Measurements from ENCODE around the gene ELL2.
"Not testable (repeated sequence)": the region's sequence is repeated elsewhere in the genome, so short reads cannot be mapped to it uniquely, and the experiment has no call there.

ELL2 gene

DNA sequence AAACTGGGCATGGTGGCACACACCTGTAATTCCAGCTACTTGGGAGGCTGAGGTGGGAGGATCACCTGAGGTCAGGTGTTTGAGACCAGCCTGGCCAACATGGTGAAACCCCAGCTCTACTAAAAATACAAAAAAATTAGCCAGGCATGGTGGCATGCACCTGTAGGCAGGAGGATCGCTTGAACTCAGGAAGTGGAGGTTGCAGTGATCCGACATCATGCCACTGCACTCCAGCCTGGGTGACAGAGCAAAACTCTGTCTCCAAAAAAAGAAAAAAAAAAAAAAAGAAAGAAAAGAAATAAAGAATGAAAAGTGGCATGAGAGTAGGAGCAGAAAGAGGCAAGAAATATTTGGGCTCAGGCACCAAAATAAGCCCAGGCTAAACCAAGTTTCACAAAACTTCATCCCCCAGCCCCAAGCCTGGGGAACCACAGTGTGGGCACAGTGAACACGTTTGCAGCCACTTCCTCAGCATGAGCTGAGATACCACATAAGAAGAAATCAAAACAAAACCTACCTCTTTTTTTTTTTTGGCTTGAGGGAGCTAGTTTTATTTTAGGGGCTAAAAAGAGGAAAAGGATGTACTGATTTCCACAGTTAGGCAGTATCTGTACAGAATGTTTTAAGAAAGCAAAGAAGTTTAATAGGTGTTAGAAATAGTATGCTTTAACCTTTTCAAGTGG lies 92.3 kb downstream of the ELL2 start:
- not testable (repeated sequence) for H3K4me3 ChIP-seq (ENCODE audit: extremely low read depth, insufficient read depth, low read length, poor library complexity, severe bottlenecking); H3K4me1 ChIP-seq (ENCODE audit: control insufficient read depth, insufficient read depth, low read length, poor library complexity, severe bottlenecking); H3K9me3 ChIP-seq (ENCODE audit: control insufficient read depth, low read length); H3K36me3 ChIP-seq (ENCODE audit: control insufficient read depth, insufficient read depth, low read length); H3K27ac ChIP-seq (ENCODE audit: low read depth, low read length, severe bottlenecking)
- WGBS, 2 experiments (ENCODE audit: insufficient coverage in 2 of 2) = 90% methylated on average over 2 of the region's 3 CpGs; no CpG with 5 or more reads in 1 of the 2 experiments

- Histone ChIP-seq H3K27ac (ENCODE audit: low read depth, low read length, severe bottlenecking) (no peak overlapping the region), H3K9me3 (ENCODE audit: control insufficient read depth, low read length) (no peaks in the 10 kb centered on the region), H3K36me3 (ENCODE audit: control insufficient read depth, insufficient read depth, low read length) (no peaks in the 10 kb centered on the region), H3K4me1 (ENCODE audit: control insufficient read depth, insufficient read depth, low read length, poor library complexity, severe bottlenecking) (peaks cover 7% of the 10 kb centered on the region), H3K4me3 (ENCODE audit: extremely low read depth, insufficient read depth, low read length, poor library complexity, severe bottlenecking) (no peak overlapping the region)
- 90 to 95% methylated on average over 4 of the region's 4 CpGs for WGBS, 2 experiments (ENCODE audit: insufficient coverage in 2 of 2)
Measured at GRCh38 chr5:95868136-95868535, 93.5 kb downstream of the ELL2 start.

- 100% methylated on average over 1 of the region's 1 CpG for WGBS, 2 experiments (ENCODE audit: insufficient coverage in 2 of 2)
- Histone ChIP-seq H3K9me3 (ENCODE audit: control insufficient read depth, low read length) (no peaks in the 10 kb centered on the region), H3K4me3 (ENCODE audit: extremely low read depth, insufficient read depth, low read length, poor library complexity, severe bottlenecking) (no peak overlapping the region), H3K27ac (ENCODE audit: low read depth, low read length, severe bottlenecking) (no peak overlapping the region), H3K4me1 (ENCODE audit: control insufficient read depth, insufficient read depth, low read length, poor library complexity, severe bottlenecking) (peaks cover 16% of the 10 kb centered on the region), H3K36me3 (ENCODE audit: control insufficient read depth, insufficient read depth, low read length) (no peaks in the 10 kb centered on the region)
Measured at GRCh38 chr5:95866435-95867040, 95.1 kb downstream of the ELL2 start.

DNA sequence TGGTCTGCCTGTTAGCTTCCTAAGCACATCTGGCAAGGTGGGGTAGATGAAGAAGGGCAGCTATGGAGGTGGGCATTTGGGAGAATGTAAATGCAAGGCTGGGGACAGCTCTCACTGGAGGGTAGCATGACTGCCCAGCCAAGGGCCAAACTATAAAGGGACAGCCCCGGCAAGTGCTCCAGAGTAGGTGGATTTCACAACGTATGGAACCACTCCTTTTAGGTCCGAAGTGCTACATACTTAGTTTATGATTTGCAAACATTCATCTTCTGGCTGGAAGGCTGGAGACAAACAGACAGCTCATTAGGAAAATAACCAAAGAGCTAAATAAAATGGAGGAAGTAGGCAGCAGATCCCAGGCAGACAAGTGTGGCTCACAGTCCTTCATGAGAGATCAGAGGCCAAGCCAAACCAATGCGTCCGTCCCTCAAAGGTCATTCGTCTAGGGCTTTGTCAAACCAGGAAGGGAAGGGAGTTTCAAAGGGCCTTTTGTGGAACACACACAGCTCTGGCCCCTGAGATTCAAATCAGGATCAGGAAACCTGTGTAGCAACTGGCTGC lies 96.6 kb downstream of the ELL2 start:
- Histone ChIP-seq H3K36me3 (ENCODE audit: control insufficient read depth, insufficient read depth, low read length) (no peaks in the 10 kb centered on the region), H3K9me3 (ENCODE audit: control insufficient read depth, low read length) (no peaks in the 10 kb centered on the region), H3K27ac (ENCODE audit: low read depth, low read length, severe bottlenecking) (peak overlapping the region; percentile 1), H3K4me1 (ENCODE audit: control insufficient read depth, insufficient read depth, low read length, poor library complexity, severe bottlenecking) (peaks cover 17% of the 10 kb centered on the region), H3K4me3 (ENCODE audit: extremely low read depth, insufficient read depth, low read length, poor library complexity, severe bottlenecking) (no peak overlapping the region)
- WGBS, 2 experiments (ENCODE audit: insufficient coverage in 2 of 2) = 79 to 88% methylated on average over 6 of the region's 6 CpGs

DNA sequence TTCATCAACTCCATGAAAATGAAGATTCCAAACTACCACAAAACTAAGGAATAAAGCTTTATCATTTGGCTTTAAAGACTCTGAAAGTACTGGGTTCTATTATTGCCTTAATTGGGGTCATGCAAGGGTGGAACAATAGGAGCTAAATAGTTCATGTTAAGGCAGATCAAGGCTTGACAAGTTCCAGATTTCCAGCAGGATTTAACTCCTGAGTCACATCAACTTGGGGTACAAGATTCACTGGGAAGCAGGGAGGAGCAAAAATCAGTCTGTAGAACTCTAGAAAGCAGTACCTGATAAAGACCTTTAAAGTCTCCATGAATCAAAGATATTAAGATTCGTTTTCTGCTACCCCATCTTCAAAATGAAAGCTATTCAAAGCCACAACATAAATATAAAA lies 97.2 kb downstream of the ELL2 start:
- 71% methylated on average over 1 of the region's 1 CpG; no CpG with 5 or more reads in 1 of the 2 experiments for WGBS, 2 experiments (ENCODE audit: insufficient coverage in 2 of 2)
- Histone ChIP-seq H3K36me3 (ENCODE audit: control insufficient read depth, insufficient read depth, low read length) (no peaks in the 10 kb centered on the region), H3K27ac (ENCODE audit: low read depth, low read length, severe bottlenecking) (no peak overlapping the region), H3K4me3 (ENCODE audit: extremely low read depth, insufficient read depth, low read length, poor library complexity, severe bottlenecking) (no peak overlapping the region), H3K9me3 (ENCODE audit: control insufficient read depth, low read length) (no peaks in the 10 kb centered on the region), H3K4me1 (ENCODE audit: control insufficient read depth, insufficient read depth, low read length, poor library complexity, severe bottlenecking) (peaks cover 22% of the 10 kb centered on the region)

DNA sequence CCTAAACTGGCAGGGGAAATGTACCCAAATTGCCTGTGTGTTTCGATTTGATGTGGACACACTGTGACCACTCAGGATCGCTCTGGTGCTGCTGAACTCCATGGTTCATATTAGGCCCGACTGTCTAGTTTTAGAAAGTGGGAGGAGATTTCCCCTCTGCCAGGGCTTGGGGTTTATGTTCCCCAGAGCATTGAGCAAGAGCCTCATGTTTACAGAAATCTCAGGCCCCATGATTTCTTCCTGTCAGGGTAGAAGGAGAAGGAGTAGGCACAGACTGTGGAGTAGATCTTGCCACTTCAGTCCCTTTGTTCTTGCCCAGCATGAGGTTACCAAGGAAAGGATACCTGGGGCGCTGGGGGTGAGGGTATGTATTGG lies 98.3 kb downstream of the ELL2 start:
- Histone ChIP-seq H3K4me1 (ENCODE audit: control insufficient read depth, insufficient read depth, low read length, poor library complexity, severe bottlenecking) (peaks cover 24% of the 10 kb centered on the region), H3K4me3 (ENCODE audit: extremely low read depth, insufficient read depth, low read length, poor library complexity, severe bottlenecking) (no peak overlapping the region), H3K36me3 (ENCODE audit: control insufficient read depth, insufficient read depth, low read length) (no peaks in the 10 kb centered on the region), H3K9me3 (ENCODE audit: control insufficient read depth, low read length) (no peaks in the 10 kb centered on the region), H3K27ac (ENCODE audit: low read depth, low read length, severe bottlenecking) (no peak overlapping the region)
- 92 to 100% methylated on average over 3 to 4 of the region's 4 CpGs for WGBS, 2 experiments (ENCODE audit: insufficient coverage in 2 of 2)

DNA sequence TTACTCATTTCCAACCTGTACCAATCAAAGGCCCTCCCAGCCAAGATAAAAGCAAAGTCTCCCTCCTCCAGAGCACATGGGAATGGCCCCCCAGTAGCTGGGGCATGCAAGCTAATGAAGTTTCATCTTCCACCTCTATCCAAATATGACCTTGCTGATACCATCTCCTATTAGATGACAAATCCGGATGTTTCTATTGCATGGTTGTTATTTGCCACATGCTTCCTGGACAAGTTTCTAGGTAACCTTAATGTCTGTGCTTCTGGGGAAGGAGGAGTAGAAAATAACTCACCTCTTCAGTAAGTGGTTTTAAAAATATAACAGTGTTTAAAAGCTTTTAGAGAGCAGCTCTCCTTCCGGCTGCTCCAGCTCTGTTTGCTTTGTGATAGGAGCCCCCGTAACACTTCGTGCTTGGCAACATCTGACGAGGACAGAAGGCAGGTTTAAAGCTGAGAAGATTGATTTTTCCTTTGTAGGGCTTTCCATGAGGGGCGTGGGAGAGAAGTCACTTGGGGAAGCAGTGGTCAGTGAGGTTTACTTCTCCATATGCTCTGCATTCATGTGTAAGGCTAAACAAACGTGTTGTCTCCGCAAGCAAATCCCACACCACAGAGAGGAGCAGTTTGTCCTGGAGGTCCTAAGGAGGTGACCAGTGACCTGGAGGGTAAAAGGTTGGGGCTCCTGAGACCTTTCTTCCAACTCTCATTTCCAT lies 98.8 kb downstream of the ELL2 start:
- Histone ChIP-seq H3K36me3 (ENCODE audit: control insufficient read depth, insufficient read depth, low read length) (no peaks in the 10 kb centered on the region), H3K4me3 (ENCODE audit: extremely low read depth, insufficient read depth, low read length, poor library complexity, severe bottlenecking) (no peak overlapping the region), H3K27ac (ENCODE audit: low read depth, low read length, severe bottlenecking) (no peak overlapping the region), H3K9me3 (ENCODE audit: control insufficient read depth, low read length) (no peaks in the 10 kb centered on the region), H3K4me1 (ENCODE audit: control insufficient read depth, insufficient read depth, low read length, poor library complexity, severe bottlenecking) (peaks cover 29% of the 10 kb centered on the region)
- 92 to 94% methylated on average over 5 to 6 of the region's 8 CpGs for WGBS, 2 experiments (ENCODE audit: insufficient coverage in 2 of 2)

- Histone ChIP-seq H3K9me3 (ENCODE audit: control insufficient read depth, low read length) (no peaks in the 10 kb centered on the region), H3K4me3 (ENCODE audit: extremely low read depth, insufficient read depth, low read length, poor library complexity, severe bottlenecking) (no peak overlapping the region), H3K27ac (ENCODE audit: low read depth, low read length, severe bottlenecking) (no peak overlapping the region), H3K36me3 (ENCODE audit: control insufficient read depth, insufficient read depth, low read length) (no peaks in the 10 kb centered on the region), H3K4me1 (ENCODE audit: control insufficient read depth, insufficient read depth, low read length, poor library complexity, severe bottlenecking) (peaks cover 37% of the 10 kb centered on the region)
- WGBS, 2 experiments (ENCODE audit: insufficient coverage in 2 of 2) = 75 to 76% methylated on average over 3 to 4 of the region's 8 CpGs
Measured at GRCh38 chr5:95861864-95862561, 99.6 kb downstream of the ELL2 start.

GRCh38 chr5:95861221-95861863 lies 100.3 kb downstream of the ELL2 start:
- WGBS, 2 experiments (ENCODE audit: insufficient coverage in 2 of 2) = 94 to 99% methylated on average over 11 to 14 of the region's 14 CpGs
- H3K9me3 ChIP-seq (ENCODE audit: control insufficient read depth, low read length) = no peaks in the 10 kb centered on the region
- no peak overlapping the region for H3K4me3 ChIP-seq (ENCODE audit: extremely low read depth, insufficient read depth, low read length, poor library complexity, severe bottlenecking)
- H3K4me1 ChIP-seq (ENCODE audit: control insufficient read depth, insufficient read depth, low read length, poor library complexity, severe bottlenecking) = peaks cover 37% of the 10 kb centered on the region
- no peak overlapping the region for H3K27ac ChIP-seq (ENCODE audit: low read depth, low read length, severe bottlenecking)
- H3K36me3 ChIP-seq (ENCODE audit: control insufficient read depth, insufficient read depth, low read length) = no peaks in the 10 kb centered on the region

DNA sequence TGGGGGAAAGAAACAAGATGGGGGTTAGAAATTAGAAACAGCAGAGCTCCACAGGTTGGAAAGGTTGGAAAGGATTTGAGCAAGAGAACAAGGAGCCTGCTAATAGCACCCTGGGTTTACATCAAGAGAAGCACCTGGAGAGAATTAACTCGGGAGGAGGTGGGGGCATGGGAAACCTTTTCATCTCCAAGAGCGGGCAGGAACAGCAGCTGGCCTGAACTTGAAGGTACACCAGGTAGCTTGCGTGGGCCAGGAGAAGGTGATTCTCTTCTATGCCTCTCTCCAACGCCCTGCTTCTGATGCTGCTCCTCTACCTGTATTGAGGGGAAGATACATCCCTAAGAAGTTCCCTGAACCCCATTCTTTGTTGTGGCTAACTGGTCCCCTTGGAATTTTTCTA lies 102.0 kb downstream of the ELL2 start:
- Histone ChIP-seq H3K4me3 (ENCODE audit: extremely low read depth, insufficient read depth, low read length, poor library complexity, severe bottlenecking) (no peak overlapping the region), H3K9me3 (ENCODE audit: control insufficient read depth, low read length) (no peaks in the 10 kb centered on the region), H3K4me1 (ENCODE audit: control insufficient read depth, insufficient read depth, low read length, poor library complexity, severe bottlenecking) (peaks cover 37% of the 10 kb centered on the region), H3K36me3 (ENCODE audit: control insufficient read depth, insufficient read depth, low read length) (no peaks in the 10 kb centered on the region), H3K27ac (ENCODE audit: low read depth, low read length, severe bottlenecking) (peak overlapping the region; percentile 98)
- 85 to 87% methylated on average over 4 of the region's 4 CpGs for WGBS, 2 experiments (ENCODE audit: insufficient coverage in 2 of 2)

Data from mesodermal cell (in vitro differentiated cells).